Stimulated activated CD8-positive, alpha-beta memory T cell treated with anti-CD3 and anti-CD28 coated beads, Interleukin-15, amount 100 ng/mL, for 1 hour (primary cell): ENCODE results near the gene UBE2K.
"Not testable (repeated sequence)": the region's sequence is repeated elsewhere in the genome, so short reads cannot be mapped to it uniquely, and the experiment has no call there.

Experiments
- DNase-seq: peaks from one replicate; pipeline ENCODE4 v3.0.0-alpha.2; 2020; ENCODE audit warnings: low read depth

Gene UBE2K

DNA sequence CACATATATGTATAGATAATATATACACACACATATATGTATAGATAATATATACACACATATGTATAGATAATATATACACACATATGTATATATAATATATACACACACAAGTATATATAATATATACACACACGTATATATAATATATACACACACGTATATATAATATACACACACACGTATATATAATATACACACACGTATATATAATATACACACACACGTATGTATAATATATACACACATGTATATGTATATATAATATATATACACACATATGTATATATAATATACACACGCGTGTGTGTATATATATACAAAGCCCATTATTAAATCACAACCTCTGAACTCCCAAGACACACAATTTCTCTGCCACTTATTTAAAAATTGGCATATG lies 8.0 kb upstream of the UBE2K start:
- DNase-seq: no peak

DNA sequence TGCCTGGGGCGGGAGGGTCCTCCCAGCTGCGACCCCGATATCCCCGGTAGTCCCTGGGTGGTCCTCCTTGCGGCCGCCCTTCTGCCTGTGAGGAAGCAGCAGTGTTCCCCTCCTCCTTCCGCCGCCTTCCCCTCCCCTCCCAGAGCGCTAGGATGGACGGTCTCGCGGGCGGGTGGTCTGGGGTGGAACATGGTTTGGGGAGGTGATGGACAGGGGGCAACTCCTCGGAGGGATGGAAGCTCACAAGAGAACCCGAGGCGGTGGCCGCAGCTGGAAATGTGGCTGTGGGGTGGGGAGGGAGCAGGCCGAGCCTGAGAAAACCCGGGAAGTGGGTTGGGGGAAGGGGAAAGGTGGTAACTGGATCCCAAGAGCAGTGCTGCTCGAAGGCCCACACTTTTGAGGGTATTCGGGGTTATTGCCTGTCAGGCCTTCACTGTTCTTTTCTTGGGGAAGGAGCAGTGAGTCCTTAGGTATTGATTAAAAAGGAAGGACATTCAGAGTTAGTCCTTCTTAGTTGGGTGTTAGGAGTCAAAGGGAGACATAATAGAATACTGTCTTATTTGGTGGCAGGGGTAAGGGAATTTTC lies 581 bp downstream of the UBE2K start:
- DNase-seq: peak; percentile 24

DNA sequence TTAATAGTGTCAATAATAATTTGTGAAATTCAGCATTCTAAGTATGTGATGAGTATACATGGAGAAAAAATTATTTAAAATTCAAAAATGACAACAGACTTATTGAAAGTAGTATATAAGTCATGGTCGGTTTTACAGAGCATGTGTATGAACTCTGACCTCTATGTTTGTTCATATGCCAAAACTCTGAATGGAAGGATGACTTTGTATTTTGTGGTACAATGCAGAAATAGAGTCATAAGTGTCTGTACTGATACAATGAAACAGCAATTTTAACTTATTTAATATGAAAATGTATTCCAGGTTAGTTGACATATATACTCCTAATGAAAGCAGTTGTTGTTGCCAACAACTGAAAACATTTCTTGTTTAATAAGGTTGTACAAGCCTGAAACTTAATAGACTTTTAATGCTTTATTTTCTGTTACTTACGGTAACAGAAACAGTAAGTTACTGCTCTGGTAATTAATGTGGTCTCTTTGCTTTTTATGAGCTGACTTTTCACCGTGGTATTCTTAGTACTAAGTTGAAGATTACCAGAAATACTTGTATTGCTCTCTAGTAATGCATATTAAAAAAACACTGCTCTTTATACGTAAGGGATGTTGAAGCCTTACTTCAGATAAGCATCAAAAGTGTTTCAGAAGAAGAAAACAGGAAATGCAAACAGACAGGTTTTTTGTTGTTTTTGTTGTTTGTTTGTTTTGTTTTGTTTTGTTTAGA lies 1.9 kb downstream of the UBE2K start:
- no peak for DNase-seq

DNA sequence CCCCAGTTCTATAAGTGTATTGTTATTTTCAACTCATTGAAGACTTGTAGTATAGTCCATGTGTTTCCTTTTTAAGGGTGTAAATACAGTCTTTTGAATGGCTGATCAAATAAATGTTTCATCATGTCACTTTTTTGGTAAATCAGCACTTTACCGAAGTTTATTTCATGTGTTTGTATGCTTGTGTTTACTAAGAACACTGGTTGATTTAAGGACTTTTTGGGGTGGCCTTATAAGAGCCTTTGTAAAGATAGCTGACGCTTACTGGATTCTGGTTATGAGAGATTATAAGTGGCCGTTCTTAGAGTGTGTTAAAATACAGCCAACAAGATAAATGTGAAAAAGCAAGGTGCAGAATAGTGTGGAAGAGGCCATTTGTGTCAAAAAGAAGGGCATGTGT lies 2.6 kb downstream of the UBE2K start:
- DNase-seq: no peak

DNA sequence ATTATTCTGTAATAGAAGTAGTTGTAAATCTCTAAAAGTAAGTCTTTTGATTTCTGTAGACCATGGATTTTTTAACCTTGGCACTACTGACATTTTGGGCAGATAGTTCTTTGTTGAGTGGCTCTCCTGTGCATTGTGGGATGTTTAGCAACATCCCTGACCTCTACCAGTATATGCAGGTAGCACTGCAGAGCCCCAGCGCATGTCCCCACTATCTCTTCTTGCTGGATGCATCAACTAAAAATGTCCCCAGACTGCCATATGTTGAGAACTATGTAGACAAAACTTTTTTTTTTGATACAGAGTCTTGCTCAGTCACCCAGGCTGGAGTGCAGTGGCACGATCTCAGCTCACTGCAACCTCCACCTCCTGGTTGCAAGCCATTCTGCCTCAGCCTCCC lies 4.8 kb downstream of the UBE2K start:
- DNase-seq: no peak

DNA sequence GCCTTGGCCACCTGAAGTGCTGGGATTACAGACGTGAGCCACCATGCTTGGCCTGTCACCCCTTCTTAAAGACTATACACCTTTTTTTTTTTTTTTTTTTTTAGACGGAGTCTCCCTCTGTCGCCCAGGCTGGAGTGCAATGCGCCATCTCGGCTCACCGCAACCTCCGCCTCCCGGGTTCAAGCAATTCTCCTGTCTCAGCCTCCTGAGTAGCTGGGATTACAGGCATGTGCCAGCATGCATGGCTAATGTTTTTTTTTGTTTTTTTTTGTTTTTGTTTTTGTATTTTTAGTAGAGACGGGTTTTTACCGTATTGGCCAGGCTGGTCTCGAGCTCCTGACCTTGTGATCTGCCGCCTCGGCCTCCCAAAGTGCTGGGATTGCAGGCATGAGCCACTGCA lies 6.9 kb downstream of the UBE2K start:
- DNase-seq: not testable (repeated sequence)

DNA sequence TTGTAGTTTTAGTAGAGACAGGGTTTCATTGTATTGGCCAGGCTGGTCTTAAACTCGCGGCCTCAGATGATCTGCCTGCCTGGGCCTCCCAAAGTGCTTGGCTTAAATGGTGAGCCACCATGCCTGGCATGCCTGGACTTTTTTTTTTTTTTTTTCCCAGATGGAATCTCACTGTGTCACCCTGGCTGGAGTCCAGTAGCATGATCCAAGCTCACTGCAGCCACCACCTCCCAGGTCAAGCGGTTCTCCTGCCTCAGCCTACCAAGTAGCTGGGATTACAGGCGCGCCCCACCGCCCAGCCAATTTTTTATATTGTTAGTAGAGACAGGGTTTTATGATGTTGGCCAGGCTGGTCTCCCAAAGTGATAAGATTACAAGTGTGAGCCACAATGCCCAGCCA lies 8.4 kb downstream of the UBE2K start:
- DNase-seq: no peak

DNA sequence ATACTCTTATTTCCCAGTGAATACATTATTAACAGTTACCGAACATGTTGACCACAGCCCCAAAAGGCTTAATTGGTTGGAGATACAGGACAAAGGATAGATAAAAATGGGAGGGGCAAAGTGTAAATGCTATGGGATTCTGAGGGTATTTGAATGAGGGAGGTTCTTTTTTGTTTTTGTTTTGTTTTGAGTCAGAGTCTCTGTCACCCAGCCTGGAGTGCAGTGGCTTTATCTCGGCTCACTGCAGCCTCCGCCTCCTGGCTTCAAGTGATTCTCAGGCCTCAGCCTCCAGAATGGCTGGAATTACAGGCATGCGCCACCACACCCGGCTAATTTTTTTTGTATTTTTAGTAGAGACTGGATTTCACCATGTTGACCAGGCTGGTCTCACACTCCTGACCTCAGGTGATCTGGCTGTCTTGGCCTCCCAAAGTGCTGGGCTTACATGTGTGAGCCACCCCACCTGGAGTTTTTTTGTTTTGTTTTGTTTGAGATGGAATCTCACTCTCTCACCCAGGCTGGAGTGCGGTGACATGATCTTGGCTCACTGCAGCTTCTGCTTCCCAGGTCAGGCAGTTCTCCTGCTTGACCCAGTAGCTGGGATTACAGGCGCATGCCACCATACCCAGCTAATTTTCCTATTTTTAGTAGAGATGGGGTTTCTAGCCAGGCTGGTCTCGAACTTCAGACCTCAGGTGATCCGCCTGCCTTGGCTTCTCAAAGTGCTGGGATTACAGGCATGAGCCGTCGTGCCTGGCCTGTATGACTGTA lies 9.0 kb downstream of the UBE2K start:
- no peak for DNase-seq

DNA sequence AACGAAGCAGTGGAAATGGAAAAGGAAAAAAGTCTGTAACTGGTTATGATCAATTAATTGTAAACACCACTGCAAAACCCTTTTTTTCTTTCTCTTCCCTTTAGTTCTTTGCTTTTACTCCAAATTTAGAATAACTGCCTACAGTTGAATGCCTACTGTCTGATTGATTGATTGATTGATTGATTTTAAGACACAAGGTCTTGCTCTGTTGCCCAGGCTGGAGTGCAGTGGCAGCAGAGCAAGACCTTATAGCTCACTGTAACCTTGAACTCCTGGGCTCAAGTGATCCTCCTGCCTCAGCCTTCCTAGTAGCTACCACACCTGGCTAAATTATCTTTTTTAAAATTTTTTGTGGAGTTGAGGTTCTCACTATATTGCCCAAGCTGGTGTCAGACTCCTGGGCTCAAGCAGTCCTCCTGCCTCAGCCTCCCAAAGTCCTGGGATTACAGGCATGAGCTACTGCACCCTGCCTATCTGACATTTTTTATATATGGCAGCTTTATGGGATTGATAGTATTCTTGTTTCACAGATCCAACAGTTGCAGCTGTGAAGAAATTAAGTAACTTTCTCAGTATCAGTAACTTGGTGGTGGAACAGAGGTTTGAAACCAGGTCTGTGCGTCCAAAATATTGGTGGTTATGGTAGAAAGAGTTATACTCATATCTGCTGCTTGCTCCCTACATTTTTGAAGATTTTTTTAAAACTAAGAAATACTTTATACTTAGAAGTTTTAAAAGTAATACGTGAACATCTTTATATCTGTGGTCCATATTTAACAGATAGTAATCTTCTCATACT lies 12.4 kb downstream of the UBE2K start:
- DNase-seq: no peak

DNA sequence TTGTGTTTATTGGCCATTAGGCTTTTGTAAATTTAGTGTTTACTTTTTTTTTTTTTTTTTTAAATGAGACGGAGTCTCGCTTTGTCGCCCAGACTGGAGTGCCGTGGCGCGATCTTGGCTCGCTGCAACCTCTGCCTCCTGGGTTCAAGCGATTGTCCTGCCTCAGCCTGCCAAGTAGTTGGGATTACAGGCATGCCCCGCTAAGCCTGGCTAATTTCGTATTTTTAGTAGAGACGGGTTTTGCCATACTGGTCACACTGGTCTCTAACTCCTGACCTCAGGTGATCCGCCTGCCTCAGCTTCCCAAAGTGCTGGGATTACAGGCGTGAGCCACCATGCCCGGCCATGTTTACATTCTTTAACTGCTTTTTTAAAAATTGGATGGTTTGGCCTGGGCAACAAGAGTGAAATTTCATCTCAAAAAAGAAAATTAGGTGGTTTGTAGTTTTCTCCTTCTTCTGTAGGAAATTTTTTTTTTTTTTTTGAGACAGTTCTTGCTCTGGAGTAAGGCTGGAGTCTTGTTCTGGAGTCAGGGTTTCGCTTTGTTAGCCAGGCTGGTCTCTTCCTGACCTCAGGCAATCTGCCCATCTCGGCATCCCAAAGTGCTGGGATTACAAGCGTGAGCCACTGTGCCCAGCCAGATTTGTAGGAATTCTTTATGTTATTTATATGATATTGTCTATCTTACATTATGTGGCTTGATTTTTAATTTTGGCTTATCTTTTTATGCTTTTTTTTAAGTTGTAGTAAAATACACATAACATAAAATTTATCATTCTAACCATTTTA lies 15.1 kb downstream of the UBE2K start:
- DNase-seq: no peak

DNA sequence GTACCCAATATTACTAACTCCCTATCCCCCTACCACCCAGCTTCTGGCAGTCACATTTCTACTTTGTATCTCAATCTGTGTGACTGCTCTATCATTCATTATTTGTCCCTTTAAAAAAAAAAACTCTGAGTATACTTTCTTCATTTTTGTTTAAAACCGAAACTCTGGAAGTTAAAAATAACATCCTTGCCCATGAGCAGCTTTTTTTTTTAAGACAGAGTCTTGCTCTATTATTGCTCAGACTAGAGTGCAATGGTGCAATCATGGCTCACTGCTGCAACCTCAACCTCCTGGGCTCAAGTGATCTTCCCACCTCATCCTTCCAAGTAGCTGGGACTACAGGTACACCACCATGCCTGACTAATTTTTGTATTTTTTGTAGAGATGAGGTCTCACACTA lies 15.8 kb downstream of the UBE2K start:
- DNase-seq: no peak

DNA sequence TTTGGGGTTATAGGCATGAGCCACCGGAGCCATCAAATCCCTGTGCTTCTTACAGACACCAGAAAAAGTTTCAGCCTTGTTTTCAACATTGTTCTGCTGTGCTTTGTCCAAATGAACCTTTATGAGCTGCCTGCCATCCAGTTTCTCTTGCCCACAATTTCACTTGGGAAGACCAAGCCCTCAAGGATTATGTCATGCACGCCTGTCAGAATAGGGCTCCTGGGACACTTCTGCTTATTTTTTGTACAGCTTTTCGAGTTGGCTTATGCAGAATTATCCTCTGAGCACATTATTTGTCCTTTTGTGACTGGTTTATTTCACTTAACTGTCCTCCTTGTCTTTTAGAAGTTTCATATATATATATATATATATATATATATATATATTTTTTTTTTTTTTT lies 16.2 kb downstream of the UBE2K start:
- DNase-seq: no peak

DNA sequence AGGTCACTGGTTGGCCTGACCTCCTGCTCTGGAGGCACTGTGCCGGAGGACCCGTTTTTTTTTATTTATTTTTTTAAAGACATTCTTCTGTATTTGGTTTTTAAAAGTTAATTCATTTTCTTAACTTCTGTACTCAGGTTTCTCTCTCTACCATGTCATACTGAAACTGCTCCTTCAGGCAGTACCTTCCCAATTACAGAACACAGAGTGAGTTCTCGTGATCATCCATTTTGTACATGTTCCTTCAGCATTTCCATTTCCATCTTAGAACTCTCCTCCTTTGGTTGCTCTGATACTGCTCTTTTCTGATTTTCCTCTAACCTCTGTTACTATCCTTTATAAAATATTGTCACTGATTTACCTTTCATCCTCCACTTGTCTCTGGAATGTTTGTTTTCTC lies 17.9 kb downstream of the UBE2K start:
- no peak for DNase-seq

DNA sequence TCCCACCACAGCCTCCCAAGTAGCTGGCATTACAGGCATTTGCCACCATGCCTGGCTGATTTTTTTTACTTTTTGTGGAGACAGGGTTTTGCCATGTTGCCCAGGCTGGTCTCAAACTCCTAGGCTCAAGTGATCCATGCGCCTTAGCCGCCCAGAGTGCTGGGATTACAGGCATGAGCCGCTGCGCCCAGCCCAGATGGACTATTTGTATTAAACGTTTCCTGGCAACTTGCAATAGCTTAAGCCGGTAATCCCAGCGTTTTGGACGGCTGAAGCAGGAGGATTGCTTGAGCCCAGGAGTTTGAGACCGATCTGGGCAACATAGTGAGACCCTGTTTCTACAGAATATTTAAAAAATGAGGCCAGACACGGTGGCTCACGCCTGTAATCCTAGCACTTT lies 18.4 kb downstream of the UBE2K start:
- DNase-seq: no peak

DNA sequence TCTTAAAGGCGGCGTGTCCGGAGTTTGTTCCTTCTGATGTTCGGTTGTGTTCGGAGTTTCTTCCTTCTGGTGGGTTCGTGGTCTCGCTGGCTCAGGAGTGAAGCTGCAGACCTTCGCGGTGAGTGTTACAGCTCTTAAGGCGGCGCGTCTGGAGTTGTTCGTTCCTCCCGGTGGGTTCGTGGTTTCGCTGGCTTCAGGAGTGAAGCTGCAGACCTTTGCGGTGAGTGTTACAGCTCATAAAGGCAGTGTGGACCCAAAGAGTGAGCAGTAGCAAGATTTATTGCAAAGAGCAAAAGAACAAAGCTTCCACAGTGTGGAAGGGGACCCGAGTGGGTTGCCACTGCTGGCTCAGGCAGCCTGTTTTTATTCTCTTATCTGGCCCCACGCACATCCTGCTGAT lies 19.8 kb downstream of the UBE2K start:
- not testable (repeated sequence) for DNase-seq

DNA sequence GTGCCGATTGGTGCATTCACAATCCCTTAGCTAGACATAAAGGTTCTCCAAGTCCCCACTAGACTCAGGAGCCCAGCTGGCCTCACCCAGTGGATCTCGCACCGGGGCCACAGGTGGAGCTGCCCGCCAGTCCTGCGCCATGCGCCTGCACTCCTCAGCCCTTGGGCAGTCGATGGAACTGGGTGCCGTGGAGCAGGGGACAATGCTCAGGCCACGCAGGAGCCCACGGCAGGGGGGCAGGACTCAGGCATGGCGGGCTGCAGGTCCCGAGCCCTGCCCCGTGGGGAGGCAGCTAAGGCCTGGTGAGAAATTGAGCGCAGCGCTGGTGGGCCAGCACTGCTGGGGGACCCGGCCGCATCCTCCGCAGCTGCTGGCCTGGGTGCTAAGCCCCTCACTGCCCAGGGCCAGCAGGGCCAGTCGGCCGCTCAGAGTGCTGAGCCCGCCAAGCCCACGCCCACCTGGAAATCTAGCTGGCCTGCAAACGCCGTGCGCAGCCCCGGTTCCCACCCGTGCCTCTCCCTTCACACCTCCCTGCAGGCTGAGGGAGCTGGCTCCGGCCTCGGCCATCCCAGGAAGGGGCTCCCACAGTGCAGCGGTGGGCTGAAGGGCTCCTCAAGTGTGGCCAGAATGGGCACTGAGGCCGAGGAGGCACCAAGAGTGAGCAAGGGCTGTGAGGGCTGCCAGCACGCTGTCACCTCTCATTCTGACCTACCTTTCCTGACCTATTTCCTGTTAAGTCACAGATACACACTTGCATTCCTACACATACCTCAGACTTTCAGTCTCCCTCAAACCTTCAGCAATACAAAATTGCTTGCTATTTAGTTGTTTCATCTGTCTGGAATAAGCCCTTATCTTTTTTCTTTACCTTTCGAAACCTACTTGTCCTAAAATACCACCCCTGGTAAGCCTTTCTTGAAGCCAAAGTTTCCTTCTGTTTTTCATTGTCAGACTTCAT lies 20.7 kb downstream of the UBE2K start:
- no peak for DNase-seq

DNA sequence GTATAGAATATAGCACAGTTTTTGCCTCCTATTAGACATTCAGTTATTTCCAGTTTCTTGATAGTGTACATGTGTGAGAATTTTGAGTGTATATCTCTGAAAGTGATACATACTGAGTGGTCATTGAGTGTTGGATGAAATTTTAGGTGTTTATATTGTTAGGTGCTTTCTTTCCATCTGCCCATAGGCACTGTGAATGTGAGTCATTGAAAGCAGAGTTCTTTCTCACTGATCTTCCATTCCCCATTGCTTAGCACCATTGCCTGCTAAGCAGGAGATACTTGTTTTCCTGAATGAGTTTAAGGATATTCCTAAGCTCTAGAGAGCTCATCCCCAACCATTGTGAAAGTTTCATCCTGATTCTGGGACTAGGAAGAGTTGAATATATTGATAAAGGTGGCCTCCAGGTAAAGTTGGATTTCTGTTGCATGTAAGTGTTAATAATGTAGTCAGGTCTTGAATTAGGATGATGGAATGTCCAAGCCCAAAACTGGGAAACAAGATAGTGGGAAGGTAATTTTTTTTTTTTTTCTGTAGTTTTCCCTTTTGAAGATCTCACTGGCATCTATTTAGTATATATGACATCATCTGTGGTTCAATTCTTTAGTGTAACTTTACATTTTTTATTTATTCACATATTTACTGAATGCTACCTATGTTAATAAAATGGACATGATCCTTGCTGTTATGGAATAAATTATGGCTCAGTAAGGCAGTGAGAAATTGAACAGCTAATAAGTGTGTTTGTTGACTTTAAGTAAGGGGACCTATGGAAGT lies 22.1 kb downstream of the UBE2K start:
- no peak for DNase-seq

DNA sequence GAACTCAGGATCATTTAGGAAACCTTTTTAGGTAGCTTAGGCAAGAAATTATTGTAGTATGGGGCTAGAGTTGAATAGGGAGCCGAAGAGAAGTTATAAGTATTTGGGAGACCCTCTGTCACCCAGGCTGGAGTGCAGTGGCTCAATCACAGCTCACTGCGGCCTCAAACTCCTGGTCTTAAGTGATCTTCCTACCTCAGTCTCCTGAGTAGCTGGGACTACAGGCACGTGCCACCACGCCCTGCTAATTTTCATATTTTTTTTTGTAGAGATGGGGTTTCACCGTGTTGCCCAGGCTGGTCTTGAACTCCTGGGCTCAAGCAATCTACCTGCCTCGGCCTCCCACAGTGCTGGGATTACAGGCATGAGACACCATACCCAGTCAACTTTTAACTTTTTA lies 23.3 kb downstream of the UBE2K start:
- DNase-seq: not testable (repeated sequence)

DNA sequence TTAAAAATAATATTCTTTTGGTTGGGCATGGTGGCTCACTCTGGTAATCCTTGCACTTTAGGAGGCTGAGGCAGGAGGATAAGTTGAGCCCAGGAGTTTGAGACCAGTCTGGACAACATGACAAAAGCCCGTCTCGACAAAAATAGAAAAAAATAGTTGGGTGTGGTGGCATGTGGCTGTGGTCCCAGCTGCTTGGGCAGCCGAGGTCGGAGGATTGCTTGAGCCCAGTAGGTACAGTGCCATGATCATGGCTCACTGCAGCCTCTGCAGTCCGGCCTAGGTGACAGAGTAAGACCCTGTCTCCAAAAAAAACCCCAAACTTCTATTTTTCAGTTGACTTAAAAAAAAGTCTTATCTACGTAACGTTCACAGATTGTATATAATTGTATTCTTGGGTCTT lies 23.9 kb downstream of the UBE2K start:
- no peak for DNase-seq

DNA sequence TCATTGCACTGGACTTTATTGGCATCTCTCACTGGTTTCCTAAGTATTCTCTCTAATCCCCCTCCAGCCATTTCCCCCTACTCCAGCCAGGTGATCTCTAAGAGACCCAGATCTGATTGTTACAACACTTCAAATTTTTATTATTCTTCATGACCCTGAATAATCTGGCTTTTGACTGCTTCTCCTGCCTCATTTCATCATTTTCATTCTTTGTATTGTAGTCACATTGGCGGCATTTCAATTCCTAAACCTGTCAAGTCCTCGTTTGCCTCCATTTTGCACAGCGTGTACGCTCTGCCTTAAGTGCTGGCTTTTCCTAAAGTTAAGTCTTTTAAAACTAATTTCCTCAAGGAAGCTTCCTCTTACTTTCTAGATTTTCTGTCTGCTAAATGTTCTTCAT lies 31.6 kb downstream of the UBE2K start:
- DNase-seq: no peak
